GM18520 (cell line): ENCODE measurements around the gene PPP2R5B.

ENCODE experiments used
- ATAC-seq: cut with Tn5 transposase; IDR thresholded peaks from one replicate; pipeline ENCODE4 v1.9.1; 2021; ENCODE audit not compliant: unreplicated experiment

The PPP2R5B gene

DNA sequence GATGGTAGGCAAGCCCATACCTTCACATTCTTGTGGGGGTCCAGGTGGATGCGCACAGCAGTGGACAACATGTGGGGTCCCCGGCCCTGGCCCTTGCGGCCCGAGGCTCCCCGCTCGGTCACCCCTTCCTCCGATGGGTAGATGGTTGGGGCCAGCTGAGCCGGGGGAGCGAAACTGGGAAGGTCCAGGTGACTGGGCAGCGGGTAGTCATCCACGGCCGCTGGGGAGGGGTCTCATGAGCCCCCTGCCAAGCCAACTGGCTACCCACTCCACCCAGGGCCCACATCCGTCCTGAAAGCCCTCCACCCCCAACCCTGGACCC lies 18.2 kb upstream of the PPP2R5B start:
- ATAC-seq: no peak

GRCh38 chr11:64908766-64909165 lies 15.7 kb upstream of the PPP2R5B start:
- no peak for ATAC-seq

GRCh38 chr11:64909653-64910343 lies 14.7 kb upstream of the PPP2R5B start:
- ATAC-seq: no peak

DNA sequence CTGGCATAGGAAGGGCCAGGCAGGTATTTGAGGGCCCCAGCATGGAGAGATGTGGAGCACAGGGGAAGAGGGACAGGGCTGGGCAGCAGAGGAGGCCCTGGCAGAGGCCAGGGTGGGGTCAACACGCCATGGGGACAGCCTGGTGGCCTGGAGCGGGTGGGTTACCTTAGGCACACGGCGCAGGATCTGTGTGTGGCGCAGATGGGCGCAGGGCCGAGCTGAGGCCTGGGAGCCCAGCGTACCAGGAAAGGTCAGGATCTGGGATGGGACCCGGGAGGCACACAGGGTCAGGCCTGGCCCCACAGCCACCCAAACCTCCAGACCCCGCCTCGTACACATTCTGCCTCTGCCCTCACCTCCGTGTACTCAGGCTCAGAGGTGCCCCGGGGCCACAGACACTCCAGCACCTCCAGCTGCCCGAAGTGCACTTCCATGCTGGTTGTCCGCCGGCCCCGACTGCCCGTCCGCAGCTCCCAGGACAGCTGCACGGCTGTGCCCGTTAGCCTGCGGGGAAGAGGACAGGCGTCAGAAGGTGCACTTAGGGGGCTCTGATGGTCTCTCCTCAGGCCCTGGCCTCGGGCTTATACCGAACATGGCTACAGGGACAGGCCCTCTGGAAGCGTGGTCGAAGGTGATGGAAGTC lies 13.9 kb upstream of the PPP2R5B start:
- ATAC-seq: no peak

- no peak for ATAC-seq
Observed at GRCh38 chr11:64911142-64911541, 13.3 kb upstream of the PPP2R5B start.

GRCh38 chr11:64911689-64912088 lies 12.8 kb upstream of the PPP2R5B start:
- ATAC-seq: no peak

DNA sequence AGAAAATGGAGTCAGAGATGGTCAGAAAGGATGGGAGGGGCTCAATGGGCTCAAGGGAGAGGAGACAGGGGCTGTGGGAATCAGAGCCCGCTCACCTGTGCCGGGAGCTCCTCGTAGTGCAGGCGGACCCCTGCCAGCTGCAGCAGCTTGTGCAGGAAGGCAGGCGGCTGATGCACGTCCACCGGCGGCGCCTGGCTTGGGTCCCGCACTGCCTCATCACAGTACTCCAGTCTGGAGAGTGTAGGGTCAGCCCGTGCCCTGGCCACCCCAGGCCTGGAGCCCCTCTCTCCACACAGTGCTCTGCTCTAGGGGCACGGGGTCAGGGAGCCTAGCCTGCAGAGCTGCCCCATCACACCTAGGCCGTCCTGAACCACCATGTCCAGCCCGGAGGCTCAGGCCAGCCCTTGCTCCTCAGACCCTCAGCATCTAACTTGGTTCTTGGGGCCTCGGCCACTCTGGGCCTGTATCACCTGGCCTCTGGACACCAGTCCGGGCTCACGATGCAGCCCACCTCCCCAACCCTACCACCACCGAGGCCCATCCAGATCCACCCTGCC lies 11.2 kb upstream of the PPP2R5B start:
- no peak for ATAC-seq

DNA sequence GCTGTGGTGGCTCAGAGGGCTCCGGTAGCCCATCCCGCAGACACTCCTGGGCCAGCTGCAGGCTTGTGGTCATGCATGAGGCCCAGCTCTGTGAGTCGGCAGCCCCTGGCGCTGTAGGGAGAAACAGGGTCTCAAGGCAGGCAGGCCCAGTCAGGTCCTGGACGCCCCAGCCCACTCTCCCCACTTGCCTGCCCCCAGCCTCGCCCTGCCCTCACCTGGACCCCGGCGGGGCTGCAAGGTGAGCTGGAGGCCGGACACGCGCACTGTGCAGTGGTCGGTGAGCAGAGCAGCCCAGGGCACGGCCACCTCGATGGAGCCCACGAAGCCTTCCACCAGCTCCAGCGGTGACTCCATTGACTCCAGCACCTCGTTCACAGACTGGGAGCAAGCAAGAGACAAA lies 10.4 kb upstream of the PPP2R5B start:
- ATAC-seq: no peak

- no peak for ATAC-seq
Observed at GRCh38 chr11:64915376-64915887, 9.1 kb upstream of the PPP2R5B start.

GRCh38 chr11:64916040-64916774 lies 8.3 kb upstream of the PPP2R5B start:
- ATAC-seq: no peak

DNA sequence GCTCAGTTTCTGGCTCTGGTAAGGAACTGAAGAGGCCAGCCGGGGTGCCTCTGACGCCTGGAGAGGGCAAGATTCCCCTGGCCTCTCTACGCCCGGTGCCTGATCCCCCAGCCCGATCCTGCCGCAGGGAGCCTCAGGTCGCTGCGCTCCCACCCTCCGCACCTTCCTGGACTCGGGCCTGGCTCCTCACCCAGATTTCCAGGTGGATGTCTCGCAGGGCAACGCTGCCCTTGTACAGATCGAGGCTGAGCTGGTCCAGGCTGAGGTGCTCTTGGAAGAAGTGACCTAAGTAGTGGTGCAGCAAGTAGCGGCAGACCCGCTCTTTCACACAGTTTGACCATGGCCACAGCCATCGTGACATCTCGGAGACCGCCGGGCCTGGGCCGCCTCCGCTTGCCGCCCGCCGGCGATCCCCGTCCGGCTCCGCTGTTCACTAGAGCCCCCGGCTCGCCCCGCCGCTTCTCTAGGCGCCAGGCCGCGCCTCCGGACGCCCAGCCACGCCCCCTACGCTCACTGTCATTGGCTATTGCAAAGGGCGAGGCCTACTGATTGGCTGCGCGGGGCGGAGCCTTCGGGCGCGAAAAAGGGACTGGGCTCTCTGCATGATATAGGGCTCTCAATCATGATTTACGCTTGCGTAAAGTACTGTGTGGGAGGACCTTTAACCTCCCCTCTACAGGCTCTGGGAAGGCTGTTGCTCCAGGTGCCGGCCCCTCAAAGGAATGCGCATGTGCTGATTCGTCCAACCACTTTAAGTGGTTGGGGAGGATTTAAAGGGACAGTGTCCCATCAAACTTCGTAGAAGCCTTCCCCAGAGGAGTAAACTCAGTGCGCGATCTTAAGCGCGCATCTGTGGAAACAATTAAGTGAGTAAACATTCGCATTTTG lies 7.5 kb upstream of the PPP2R5B start, which contains the start of gene ATG2A:
TSS of gene ATG2A (minus strand) at position 435 of the 888 bp plus-strand sequence. CDS start at position 361, 74 bp downstream.
- ATAC-seq: peak; percentile 95

- no peak for ATAC-seq
Observed at GRCh38 chr11:64917663-64917995, 6.9 kb upstream of the PPP2R5B start.

GRCh38 chr11:64918017-64918416 lies 6.5 kb upstream of the PPP2R5B start:
- ATAC-seq: no peak

- ATAC-seq: no peak
Observed at GRCh38 chr11:64919627-64920026, 4.9 kb upstream of the PPP2R5B start.

- ATAC-seq: no peak
Observed at GRCh38 chr11:64920124-64920523, 4.4 kb upstream of the PPP2R5B start.

DNA sequence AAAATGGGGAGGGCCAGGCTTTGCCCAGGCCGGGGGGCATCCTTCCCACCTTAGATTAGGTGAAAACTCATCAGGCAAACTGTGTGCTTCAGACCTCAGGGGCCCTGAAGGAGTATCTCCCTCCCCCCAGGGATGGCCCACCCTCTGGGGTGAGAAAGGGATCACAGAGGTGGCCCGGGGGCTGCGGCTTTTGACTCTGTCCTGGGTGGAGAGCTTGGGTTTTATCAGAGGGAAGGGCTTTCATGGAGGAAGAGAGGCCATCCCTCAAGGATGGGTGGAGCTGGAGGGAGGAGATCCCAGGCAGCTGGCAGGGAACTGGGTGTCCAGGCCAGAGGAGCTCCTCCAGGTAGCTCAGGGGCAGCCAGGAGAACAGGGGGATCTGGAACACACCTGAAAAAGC lies 3.1 kb upstream of the PPP2R5B start:
- ATAC-seq: no peak

DNA sequence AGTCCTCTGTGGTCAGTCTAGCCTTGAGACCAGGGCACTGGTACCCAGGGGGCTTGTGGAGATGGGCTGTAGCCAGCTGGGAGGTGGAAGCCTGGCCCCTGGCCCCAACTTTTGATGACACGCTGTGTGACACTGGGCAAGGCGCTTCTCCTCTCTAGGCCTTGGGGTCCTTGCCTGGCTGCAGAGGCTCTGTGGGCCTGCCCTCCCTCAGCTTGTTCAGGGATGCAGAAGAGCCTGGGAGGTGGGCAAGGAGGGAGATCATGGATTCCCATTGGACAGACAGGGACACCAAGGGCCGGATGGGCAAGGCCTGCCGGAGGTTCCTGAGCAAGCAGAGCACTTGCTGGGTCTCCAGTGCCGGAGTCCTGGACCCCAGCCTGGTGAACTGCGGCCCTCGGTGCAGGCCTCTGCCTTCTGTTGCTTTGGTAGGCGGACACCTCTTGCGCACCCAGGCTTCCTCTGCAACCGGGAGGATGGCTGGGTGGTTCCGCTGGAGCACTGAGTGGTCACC lies 1.3 kb upstream of the PPP2R5B start:
- no peak for ATAC-seq

- no peak for ATAC-seq
Observed at GRCh38 chr11:64924910-64925284, 408 bp downstream of the PPP2R5B start.

DNA sequence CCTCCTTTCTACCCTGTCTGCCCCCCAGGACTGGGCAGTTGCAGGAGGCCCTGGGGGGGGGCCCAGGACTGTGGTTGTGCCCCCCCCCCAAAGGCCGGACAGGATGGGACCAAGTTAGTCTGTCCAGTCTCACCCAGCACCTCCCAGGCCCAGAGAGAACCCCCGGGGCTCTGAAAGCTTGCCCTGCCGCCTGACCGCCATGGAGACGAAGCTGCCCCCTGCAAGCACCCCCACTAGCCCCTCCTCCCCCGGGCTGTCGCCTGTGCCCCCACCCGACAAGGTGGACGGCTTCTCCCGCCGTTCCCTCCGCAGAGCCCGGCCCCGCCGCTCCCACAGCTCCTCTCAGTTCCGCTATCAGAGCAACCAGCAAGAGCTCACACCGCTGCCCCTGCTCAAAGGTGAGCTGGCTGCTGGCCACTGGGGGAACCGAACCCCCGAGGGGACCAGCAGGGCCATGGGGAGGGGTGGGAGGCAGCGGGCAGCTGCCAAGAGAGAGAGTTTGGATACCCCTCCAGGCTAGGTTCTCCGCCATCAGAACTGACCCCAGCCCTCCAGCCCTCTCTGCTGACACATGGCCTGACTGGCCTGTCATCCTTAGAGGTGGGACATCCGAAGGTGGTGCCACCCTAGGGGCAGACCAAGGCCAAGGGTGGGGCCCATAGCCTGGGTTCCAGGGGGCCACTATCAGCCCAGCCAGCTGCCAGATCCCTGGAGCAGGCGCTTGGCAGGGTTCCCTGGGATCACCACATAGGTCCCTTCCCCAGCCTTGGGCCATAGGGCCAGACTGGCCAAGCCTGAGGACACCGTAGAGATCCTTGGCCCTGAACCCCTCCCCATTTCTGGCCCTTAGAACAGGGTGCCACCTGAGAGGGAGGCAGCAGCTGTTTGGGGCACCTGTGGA lies 1.3 kb downstream of the PPP2R5B start:
- no peak for ATAC-seq

DNA sequence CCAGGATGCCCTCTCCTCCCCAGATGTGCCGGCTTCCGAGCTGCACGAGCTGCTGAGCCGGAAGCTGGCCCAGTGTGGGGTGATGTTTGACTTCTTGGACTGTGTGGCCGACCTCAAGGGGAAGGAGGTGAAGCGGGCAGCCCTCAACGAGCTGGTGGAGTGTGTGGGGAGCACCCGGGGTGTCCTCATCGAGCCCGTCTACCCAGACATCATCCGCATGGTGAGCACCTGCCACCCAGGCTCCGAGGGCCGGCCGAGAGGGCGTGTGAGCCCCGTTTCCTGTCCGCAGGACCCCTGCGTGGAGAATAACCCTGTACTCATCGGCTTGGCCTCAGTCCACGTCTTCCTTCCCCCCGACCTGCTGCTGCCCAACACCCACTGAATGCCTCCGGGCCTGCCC lies 2.2 kb downstream of the PPP2R5B start:
- ATAC-seq: no peak
